Measurements from ENCODE around the gene CEBPA.

The CEBPA gene

GRCh38 chr19:33260628-33261418 is 41.5 kb downstream of the CEBPA start:
- no peak for DNase-seq (ENCODE audit: low spot score)
- in situ Hi-C loops (cut with MboI; ENCODE audit: low pct_unique_long_range_greater_than_20kb, low sequenced_read_pairs, unreplicated experiment), result no loop called here
- no peak for TF ChIP-seq CTCF (IDR thresholded peaks at IDR 0.05; ENCODE audit: extremely low read depth, insufficient read depth, missing control alignments)

GRCh38 chr19:33259539-33259938 is 42.8 kb downstream of the CEBPA start:
- in situ Hi-C loops (cut with MboI; ENCODE audit: low pct_unique_long_range_greater_than_20kb, low sequenced_read_pairs, unreplicated experiment), result no loop called here
- TF ChIP-seq CTCF (IDR thresholded peaks at IDR 0.05; ENCODE audit: extremely low read depth, insufficient read depth, missing control alignments), result no peak
- DNase-seq (ENCODE audit: low spot score), result no peak

GRCh38 chr19:33257828-33258227 is 44.5 kb downstream of the CEBPA start:
- in situ Hi-C loops (cut with MboI; ENCODE audit: low pct_unique_long_range_greater_than_20kb, low sequenced_read_pairs, unreplicated experiment), result no loop called here
- no peak for TF ChIP-seq CTCF (IDR thresholded peaks at IDR 0.05; ENCODE audit: extremely low read depth, insufficient read depth, missing control alignments)
- DNase-seq (ENCODE audit: low spot score), result no peak

GRCh38 chr19:33256261-33256660 is 46.1 kb downstream of the CEBPA start:
- no peak for TF ChIP-seq CTCF (IDR thresholded peaks at IDR 0.05; ENCODE audit: extremely low read depth, insufficient read depth, missing control alignments)
- in situ Hi-C loops (cut with MboI; ENCODE audit: low pct_unique_long_range_greater_than_20kb, low sequenced_read_pairs, unreplicated experiment), result no loop called here

GRCh38 chr19:33255781-33256180 is 46.6 kb downstream of the CEBPA start:
- no peak for DNase-seq (ENCODE audit: low spot score)
- TF ChIP-seq CTCF (IDR thresholded peaks at IDR 0.05; ENCODE audit: extremely low read depth, insufficient read depth, missing control alignments), result no peak
- in situ Hi-C loops (cut with MboI; ENCODE audit: low pct_unique_long_range_greater_than_20kb, low sequenced_read_pairs, unreplicated experiment), result no loop called here

More at GRCh38 chr19:33256261-33256660, 46.1 kb downstream of the CEBPA start:
- no peak for DNase-seq (ENCODE audit: low spot score)

- DNase-seq (ENCODE audit: low spot score), result no peak
- in situ Hi-C loops (cut with MboI; ENCODE audit: low pct_unique_long_range_greater_than_20kb, low sequenced_read_pairs, unreplicated experiment), result no loop called here
- no peak for TF ChIP-seq CTCF (IDR thresholded peaks at IDR 0.05; ENCODE audit: extremely low read depth, insufficient read depth, missing control alignments)
These were observed 48.0 kb downstream of the CEBPA start for GRCh38 chr19:33254245-33254824.
